HG03442 (cell line): Measurements from ENCODE around the gene C22orf42.
"Not testable (repeated sequence)": the region's sequence is repeated elsewhere in the genome, so short reads cannot be mapped to it uniquely, and the experiment has no call there.

ENCODE experiments used
- ATAC-seq: cut with Tn5 transposase; IDR thresholded peaks from one replicate; pipeline ENCODE4 v1.9.1; 2021; ENCODE audit warnings: mild to moderate bottlenecking, moderate library complexity; ENCODE audit not compliant: unreplicated experiment

C22orf42 gene

DNA sequence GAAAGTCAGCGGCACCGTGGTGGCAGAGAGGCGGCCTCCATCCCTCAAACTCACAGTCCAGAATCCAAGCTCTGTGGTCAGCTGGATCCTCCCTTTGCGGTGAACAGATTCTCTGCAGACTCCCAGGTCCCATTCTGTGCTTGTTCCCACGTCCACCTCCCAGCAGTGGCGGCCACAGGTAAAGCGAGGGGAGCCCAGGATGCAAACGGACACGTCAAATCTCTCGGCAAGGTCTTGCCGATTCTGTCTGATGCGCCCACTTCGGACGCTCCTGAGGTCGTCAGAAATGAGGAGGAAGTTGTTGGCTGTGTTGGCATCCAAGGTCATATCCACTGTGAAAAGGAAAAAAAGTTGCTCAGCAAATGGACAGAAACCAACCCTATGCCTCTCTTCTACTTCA is 31.9 kb upstream of the C22orf42 start:
- not testable (repeated sequence) for ATAC-seq

DNA sequence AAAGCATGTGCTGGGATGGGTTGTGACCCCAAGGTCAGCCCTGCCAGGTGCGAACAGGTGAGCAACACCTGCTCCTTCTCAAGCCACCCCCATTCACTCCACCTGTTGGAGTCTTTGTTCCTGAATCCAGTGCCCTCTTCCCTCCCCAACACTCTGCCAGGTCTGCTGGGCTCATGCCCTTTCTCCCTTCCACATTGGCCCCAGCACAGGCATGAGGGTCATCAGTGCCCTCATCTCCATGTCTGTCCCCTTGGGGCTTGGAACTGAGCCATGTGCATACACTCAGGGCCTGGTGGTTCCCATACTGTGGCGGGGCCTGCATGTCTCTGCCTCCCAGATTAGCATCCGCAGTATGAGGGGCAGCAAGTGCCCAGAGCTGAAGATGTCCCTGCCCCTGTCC is 26.7 kb upstream of the C22orf42 start:
- ATAC-seq, result no peak

DNA sequence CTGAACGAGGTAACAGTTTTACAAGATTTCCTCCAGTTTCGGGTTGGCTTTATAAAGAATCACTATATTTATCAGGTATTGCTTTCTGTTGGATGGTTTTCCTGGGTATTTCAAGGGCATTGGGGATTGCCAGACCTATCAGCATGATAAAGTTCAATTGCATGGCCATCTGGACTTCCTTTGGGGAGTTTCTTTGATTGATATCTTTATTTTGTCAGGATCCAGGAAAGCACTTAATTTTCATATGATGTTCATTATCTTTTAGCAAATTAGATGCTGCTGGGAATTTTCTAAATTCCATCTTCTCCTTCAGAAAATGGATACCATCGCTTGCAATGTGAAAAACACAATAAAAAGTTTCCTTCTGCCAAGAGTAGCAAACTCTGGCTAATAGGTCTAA is 24.5 kb upstream of the C22orf42 start:
- no peak for ATAC-seq

DNA sequence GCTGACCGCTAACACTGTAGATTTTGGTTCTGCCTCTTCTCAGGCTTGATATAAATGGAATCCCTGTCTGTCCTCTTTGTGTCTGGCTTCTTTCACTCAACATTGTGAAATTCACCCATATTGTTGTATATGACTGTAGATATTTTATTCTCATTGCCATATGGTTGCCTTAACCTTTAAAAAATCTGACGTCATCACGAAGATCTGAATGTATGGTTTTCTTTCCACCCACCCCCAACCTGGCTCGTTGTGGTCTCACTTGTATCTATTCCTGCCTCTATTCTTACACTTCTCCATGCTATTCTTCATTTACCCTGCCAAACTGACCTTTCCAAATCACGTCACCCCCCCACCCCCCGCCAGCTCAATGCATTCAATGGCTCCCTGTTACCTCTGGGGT is 21.9 kb upstream of the C22orf42 start:
- no peak for ATAC-seq

DNA sequence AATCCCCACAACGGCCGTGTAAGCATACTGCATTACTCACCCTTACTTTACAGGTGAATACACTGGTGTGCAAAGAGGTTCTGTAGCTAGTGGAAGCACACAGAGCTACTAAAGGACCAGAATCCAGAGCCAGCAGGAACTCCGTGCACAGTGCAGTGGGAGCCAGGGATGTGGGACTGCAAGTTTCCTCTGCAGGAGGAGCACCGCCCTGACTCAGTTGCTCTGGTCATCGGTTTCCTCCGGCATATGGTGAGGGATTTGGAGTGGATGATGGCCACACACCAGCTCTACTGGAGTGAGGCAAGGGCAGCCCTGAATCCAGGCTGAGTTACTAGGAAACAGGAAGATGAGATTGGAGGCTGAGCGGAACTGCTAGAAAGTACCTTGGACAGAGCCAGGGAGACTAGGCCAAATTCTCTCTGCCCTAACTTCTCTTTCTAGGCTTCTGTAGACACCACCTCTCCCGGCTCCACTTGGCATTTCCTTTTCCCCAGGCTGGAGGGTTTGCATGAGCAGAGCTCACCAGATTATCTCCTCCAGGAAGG is 18.2 kb upstream of the C22orf42 start:
- no peak for ATAC-seq

DNA sequence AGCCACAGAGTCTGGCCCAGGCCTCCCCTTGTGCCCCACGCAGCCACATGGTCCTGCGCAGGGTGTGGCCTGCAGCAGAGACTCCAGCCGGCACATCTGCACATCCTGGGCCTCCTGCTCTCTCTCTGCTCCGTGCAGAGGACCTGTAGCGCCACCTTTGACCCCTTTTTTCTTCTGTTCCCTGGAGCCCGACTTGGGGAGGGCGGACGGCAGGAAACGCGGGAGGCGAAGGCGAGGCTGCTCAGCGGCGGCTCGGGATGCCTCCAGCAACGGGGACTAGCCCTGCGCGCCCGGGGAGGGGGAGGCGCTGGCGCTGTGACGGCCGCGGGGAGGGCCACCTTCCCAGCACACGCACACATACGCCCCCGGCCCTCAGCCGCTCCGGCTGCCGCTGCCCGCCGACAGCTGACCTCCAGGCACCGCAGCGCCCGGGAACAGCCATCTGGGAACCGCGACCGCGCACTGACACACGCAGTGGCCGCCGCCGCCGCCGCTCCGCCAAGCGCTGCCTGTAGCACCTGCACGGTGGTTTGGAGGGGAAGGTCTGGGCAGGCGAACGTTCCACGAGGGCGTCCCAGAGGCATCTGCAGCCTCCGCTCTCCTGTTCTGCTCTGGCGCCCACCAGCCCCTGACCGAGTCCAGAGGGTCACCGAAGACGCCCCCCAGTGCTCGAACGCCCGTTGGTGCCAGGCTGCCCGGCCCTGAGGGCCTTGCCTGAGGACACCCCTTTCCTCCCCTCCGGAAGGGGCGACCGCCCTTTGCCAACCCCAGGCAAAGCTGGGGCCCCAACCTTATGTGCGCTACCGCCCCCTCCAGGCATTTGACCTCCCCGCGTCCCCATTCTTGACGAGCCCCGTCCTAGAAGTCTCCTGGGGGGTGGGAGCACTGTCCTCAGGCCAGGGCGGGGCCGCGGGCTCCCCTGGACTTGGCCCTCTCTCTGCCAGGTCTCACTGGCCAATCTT is 16.9 kb upstream of the C22orf42 start:
- no peak for ATAC-seq

DNA sequence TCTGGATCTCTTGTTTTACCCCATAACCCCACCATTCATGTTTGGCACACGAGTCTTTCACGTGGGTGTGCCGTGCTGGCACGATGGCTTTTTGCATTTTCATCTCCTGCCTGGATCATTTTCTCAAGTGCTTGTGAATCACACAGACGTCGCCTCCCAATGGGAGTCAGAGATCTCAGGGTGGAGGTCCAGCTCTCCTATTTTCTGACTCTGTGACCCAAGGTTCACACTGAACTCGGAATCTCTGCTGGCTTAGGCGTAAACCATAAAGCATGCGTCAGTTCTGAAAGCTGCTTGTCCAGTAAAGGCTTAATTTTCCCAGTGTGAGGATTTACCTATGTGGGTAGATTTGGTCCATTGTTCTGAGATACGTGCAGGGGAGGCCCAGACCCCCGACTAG is 16.0 kb upstream of the C22orf42 start:
- ATAC-seq, result no peak

DNA sequence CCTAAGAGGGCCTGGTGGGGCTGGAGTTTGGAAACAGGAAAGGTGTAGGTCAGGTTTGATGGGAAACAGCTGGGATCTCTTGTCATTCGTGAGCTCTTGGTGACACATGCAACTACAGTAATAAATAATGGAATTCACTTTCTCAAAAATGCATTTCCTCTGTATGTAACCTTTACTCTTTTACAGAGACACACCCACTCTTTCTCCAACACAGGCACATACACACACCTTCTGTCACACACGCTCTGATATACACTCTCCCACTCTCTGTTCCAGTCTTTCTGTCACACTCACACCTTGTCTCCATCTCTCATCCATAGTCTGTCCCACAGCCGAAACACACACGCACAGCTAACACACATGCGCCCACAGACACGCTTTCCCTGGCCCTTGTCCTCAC is 6.6 kb upstream of the C22orf42 start:
- ATAC-seq, result no peak

DNA sequence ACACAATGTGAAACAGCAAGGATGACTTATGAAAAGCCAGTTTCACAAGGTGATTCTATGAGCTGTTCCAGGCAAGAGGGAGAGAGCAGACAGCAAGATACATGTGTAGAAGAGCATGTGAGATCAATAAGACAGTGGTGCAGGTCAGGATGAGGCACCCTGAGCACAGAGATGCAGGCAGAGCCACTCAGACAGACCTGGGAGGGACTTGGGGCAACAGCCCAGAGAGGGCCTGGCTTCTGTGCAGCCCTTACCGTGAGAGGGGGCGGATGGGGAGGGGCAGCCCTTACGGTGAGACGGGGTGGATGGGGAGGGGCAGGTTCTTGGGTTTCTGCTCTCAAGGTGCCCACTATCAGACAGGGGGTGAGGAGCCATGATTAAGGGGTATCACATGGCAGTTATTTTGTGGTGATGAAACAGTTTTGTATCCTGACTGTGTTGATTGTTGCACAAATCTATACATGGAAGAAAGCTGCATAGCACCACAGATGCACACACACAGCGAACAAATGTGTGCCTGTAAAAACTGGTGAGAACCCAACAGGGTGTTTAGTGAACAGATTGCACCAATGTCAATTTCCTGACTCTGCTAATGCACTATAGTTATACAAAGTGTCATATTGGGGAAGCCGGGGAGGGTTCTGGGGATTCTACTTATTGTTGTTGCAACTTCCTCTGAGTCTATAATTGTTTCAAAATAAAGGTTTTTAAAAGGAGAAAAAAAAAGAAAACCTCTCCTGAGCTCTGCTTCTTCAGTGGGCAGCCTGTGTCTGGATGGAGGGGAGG is 5.2 kb upstream of the C22orf42 start:
- ATAC-seq, result no peak

DNA sequence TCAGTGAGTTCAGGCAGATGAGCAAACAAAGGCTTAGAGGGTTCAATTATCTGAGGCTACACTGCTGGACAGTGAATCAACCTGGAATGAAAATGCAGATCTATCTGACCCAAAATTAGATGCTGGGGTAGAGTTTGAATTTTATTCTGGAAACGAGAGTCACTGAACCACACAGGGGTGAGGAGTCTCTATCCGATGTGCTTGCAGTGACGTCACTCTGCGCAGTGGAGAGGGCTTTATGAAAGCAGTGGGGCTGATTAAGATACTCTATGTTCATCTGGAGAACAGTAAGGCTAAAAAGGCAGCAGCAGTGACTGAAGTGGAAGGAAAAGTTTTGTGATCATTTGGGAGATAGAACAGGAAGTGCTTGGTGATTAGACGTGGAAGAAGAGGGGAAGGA is 1.3 kb upstream of the C22orf42 start:
- not testable (repeated sequence) for ATAC-seq

DNA sequence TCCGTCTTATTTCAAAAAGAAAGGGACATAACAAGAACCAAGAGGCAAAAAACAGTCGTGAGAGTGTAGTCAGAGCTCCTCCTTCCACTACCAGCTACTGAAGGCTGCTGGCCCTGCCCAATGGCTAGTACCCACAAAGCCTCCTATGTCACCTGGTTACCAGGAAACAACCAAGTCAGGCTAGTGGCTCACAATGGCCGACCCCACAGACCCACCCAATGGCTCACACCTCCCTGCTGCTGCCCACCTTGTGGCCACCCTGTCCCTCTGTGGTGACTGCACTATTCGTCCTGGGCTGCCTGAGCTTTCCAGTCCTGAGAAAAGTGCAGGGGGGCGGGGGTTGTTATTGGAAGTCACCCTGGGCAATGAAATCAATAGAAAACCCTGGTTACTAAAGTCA is 1.5 kb downstream of the C22orf42 start:
- not testable (repeated sequence) for ATAC-seq

DNA sequence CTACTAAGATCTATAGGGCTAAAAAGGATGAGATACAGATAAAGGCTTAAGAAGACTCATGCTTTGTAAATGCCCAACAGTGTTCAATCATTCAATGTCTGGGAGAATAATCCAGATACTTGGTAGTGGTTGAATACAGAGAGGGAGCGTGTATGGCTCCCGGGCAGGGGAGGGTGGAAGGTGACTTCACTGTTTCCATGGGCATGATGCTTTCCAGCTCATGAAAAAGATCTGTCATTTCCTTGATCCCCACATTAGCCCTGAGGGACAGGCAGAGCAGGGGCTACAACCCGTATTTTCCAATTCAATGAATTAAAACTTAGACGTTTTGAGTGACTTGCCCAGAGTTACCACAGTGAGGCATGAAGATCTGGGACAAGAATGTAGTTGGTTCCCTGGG is 4.4 kb downstream of the C22orf42 start:
- not testable (repeated sequence) for ATAC-seq

DNA sequence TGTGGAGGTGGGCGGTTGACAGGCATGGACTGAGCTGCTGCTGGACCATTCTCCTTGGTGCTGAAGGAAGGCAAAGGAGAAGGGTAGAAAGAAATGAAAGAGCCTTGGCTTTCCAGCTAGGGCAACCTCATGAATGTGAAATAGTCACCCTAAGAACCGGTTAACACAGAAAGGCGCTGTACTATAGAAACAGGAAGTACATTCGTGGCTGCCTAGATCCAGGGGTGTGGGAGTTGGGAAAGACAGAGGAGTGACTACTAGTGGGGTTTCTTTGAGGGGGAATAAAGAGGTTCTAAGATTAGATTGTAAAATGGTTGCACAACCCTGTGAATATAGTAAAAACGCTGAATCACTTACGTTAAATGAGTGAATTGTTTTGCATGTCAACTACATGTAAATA is 7.5 kb downstream of the C22orf42 start:
- not testable (repeated sequence) for ATAC-seq

DNA sequence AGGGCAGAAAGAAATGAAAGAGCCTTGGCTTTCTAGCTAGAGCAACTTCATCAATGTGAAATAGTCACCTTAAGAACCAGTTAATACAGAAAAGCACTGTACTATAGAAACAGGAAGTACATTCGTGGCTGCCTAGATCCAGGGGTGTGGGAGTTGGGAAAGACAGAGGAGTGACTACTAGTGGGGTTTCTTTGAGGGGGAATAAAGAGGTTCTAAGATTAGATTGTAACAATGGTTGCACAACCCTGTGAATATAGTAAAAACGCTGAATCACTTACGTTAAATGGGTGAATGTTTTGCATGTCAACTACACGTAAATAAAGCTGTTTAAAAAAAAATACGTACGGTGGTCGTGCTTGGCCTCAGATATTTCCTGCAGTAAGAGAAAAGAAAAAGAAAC is 8.5 kb downstream of the C22orf42 start:
- not testable (repeated sequence) for ATAC-seq

DNA sequence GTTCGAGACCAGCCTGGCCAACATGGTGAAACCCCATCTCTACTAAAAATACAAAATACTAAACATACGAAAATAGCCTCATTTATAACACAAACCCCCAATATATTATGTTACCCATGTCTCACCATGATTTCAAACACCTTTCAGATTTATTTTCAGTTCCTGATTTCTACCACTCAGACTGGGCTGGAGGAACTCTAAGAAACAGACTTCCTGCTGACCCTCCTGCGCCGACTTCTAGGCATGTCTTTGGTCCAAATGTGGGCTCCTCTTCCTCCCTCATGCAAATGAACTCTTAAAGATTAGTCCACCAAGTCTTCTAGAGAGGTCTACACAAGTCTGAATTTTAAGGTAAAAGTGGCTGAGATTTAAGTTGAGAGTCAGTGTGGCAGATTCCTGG is 10.7 kb downstream of the C22orf42 start:
- ATAC-seq, result not testable (repeated sequence)

DNA sequence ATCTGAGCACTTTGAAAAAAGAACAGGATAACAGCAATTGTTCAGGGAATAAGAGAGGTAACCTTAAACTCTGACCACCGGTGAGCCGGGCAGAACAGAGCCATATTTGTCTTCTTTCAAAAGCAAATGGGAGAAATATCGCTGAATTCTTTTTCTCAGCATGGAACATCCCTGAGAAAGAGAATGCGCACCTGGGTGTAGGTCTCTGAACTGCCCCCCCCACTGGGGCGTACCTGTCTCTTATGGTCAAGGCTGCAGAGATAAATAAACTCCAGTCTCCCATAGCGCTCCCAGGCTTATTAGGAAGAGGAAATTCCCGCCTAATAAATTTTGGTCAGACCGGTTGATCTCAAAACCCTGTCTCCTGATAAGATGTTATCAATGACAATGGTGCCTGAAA is 12.0 kb downstream of the C22orf42 start:
- ATAC-seq, result not testable (repeated sequence)

DNA sequence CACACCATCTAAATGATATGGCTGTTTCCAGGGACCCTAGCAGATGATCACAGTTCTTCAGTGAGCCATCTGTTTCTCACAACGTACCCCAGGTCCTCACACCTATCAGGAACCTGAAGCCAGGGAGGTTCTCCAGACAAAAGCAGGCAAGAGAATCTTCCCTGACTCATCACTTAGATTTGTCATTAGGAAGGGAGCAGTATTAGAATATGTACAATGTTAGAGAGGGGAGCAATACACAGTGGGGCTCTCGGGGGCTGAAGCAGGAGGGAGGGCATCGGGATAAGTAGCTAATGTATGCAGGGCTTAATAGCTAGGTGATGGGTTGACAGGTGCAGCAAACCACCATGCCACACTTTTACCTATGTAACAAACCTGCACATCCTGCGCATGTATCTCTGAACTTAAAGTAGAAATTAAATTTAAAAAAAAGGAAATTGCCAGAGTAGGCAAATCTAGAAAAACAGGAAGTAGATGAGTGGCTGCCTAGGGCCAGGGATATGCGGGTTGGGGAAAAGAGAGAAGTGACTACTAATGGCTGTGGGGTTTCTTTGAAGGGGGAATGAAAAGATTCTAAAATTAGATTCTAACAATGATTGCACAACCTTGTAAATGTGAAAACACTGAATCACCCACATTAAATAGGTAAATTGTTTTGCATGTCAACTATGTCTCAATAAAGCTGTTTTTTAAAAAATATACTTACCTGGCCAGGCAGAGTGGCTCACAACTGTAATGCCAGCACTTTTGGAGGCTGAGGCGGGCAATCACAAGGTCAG is 14.4 kb downstream of the C22orf42 start:
- no peak for ATAC-seq

DNA sequence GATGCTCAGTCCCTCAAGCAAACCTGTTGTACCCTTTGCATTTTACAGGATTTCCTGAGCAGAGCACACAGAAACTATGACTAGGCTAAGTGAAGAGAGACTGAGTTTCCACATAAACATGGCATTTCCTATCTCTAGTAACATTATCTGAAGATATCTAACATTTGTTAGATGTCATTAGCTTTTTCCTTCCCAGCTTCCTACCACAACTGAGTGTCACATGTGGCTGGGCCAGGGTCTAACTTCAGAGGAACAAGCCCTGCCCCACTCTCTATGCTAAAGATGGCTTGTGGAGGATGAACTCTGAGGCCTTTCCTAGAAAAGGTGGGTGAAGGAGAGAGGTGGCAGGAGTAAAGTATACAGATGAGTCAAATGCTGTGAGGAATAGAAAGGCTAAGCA is 16.5 kb downstream of the C22orf42 start:
- ATAC-seq, result no peak

DNA sequence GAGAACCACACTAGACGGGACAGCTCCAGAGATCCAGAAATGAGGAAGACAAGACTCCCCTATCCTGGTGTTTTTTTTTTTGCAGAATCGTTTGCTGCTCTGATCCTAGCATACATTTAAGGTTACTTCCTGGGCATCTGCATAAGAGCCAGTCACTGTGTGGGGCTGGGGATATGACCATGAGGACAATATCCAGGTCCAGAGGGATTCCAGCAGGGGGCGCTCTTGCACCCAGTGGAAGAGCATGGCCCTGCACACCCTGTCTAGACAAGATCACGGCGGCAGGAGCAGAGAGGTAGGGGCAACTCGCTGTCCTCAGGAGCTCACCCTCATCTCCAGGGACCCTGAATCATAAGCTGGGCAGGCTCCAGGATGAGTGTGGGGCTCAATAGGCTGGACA is 18.4 kb downstream of the C22orf42 start:
- not testable (repeated sequence) for ATAC-seq

DNA sequence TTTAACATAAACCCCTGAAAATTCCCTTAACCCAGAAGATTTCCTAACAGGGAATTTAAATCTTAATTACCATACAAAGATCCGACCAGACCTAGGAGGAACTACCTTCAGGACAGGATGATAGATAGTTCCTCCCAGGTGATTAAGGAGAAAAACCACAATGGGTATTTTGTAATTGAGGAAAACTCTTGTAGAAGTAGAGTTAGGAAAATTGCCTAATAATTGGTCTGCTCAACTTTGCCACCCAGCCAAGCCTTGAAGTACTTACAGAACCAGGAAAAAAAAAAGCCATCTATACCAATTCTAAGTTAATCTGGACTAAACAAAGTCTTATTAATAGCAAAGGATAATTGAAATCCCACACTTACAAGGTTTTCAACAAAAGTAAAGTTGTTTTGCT is 20.5 kb downstream of the C22orf42 start:
- ATAC-seq, result not testable (repeated sequence)
